Femur (tissue), 1 donor: ENCODE measurements around the gene METTL9.
"Not testable (repeated sequence)": the region's sequence is repeated elsewhere in the genome, so short reads cannot be mapped to it uniquely, and the experiment has no call there.

Experiments
- DNase-seq: peaks from one replicate; pipeline ENCODE4 v3.0.0-alpha.2; 2017

The METTL9 gene

DNA sequence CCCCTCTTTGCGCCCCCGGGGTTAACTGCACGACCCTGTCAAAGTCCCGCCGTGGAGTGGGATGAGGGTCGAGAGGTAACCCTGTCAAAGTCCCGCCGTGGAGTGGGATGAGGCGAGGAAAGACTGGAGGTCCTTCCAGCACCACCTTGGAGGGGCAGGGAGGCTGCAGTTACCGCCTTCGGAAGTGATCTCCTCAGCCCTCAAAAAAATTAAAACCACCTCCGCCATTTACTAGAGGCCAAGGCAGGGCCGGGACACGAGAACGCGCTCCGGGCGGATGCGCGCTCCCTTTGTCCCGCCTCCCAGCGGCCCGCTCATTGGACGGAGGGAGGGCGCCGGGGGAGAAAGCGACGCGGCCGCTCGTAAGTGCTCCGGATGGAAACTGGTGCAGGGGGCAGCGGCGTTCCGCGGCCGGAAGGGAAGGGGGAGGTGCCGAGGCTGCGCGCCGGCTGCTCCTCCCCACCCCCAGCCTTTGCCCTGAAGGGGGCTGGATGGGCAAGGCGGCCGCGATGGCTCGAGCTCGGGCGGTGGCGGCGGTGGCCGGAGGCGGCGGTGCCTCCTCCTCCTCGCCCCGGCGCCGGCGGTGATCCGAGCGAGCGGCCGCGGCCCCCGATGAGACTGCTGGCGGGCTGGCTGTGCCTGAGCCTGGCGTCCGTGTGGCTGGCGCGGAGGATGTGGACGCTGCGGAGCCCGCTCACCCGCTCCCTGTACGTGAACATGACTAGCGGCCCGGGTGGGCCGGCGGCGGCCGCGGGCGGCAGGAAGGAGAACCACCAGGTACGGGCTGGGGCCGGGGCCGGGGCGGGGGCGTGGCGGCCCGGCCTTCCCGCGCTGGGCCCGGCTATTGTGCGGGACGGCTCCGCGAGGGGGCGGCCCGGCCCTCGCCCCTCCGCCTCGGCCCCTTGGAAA, at the start of gene METTL9:
METTL9 (plus strand) TSS at position 456 of the 909 bp plus-strand sequence; CDS start at position 613, 157 bp downstream.
- DNase-seq = peak; percentile 97

- DNase-seq = not testable (repeated sequence)
These were observed 49.4 kb upstream of the METTL9 start for GRCh38 chr16:21549975-21550374.

GRCh38 chr16:21550435-21550834, 48.9 kb upstream of the METTL9 start:
- DNase-seq = not testable (repeated sequence)

DNA sequence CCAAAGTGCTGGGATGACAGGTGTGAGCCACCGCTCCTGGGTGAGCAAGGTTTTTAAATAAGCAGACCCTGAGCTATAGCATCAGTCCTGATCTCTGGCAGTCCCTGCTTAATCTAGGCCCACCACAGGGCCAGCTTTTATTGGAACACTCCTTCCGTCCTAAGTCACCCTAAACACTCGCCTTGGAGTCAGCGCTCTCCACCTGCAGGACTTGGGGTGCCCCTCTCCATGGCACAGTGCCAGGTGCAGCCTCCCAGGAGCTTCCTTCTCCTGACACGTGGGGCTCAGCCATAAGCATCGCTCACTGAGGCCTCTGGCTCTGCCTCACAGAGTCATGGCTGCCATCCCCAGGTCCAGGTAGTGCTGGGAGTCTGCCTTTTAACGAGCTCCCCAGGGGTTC, 48.3 kb upstream of the METTL9 start:
- DNase-seq = not testable (repeated sequence)

- not testable (repeated sequence) for DNase-seq
These were observed 47.8 kb upstream of the METTL9 start for GRCh38 chr16:21551600-21551999.

- DNase-seq = not testable (repeated sequence)
These were observed 45.7 kb upstream of the METTL9 start for GRCh38 chr16:21553481-21554296.

DNA sequence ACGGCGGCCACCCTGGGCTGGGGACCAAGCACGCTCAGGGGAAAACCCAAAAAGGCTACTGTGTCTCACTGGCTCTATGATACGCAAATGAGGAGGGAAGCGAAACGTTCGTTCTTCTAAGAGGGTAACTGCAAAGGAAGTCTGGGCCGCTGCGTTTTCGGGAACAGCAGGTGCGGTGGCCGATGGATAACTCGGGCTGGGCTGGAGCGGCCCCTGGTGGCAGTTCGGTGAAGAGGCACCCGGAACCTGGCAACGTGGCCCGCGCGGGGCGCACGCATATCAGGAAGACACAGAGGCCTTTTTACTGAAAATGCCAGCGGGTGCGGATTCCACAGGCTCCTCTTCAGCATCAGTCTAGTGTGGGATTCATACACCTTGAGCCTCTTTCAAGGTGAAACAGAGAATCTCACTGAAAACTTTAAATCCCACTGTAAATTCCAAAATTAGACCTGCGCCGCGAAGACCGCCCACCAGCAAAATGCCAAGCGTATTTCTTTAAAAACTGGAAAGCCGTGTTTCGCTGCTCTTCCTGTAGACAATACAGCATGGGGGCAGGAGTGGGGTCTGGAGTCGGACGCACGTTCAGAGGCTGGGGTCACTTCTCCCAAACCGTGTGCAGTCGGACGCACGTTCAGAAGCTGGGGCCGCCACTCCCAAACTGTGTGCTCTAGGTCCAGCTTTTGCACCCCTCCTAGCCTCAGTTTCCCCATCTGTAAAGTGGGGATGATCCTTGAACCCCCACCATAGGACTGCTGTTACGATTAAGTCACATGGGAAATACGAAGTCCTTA, 44.4 kb upstream of the METTL9 start:
- DNase-seq = peak; percentile 92

- not testable (repeated sequence) for DNase-seq
These were observed 43.8 kb upstream of the METTL9 start for GRCh38 chr16:21555621-21556020.

- not testable (repeated sequence) for DNase-seq
These were observed 43.3 kb upstream of the METTL9 start for GRCh38 chr16:21556026-21556595.

DNA sequence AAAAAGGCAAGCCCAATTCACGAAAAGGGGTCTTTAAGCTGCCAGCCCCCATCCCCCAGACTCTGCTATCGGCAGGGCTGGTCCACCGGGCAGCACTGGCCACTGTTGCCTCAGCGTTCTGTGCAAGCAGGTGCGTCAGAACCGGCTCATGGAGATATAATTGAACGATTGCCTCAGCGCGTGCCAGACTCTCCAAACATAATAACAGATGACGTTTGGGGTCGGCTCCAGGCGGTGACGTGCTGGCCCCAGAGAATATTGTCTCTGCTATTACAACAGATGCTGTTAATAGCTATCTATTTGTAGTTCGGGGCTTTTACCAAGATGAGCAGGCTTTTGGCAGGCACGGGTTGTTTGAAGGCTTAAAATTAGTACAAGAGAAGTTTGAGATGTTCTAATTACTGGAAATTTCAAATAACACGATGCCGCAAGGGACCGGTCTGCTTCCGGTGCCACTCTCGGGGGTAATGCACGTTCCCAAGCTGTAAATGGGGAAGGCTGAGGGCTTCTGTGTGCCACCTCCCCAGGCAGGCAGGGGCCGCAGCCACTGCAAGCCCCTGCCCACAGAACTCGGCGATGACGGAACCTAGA, 42.6 kb upstream of the METTL9 start:
- peak; percentile 46 for DNase-seq

- no peak for DNase-seq
These were observed 38.9 kb upstream of the METTL9 start for GRCh38 chr16:21560462-21560861.

- no peak for DNase-seq
These were observed 35.7 kb upstream of the METTL9 start for GRCh38 chr16:21563676-21564075.

GRCh38 chr16:21564367-21564766, 35.0 kb upstream of the METTL9 start:
- DNase-seq = not testable (repeated sequence)

DNA sequence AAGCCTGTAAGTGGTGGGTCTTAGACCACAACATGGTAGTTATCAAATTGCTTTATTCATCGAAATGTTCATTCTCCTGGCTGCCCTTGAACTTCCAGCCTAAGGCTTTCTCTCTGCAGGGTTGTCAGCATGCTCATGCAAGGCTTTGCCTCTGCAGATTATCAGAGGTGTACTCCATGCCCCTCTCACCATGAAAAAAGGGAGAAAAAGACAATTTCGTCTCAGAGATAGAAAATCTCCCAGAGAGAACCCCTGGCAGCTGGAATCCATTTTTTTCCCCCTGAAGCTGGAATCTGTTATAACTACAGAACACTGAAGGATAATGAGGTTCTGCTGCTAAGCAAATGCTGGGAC, 33.9 kb upstream of the METTL9 start:
- no peak for DNase-seq

- no peak for DNase-seq
These were observed 33.3 kb upstream of the METTL9 start for GRCh38 chr16:21565861-21566669.

- DNase-seq = peak; percentile 48
These were observed 32.4 kb upstream of the METTL9 start for GRCh38 chr16:21566891-21567414.

GRCh38 chr16:21567496-21567895, 31.9 kb upstream of the METTL9 start:
- not testable (repeated sequence) for DNase-seq

DNA sequence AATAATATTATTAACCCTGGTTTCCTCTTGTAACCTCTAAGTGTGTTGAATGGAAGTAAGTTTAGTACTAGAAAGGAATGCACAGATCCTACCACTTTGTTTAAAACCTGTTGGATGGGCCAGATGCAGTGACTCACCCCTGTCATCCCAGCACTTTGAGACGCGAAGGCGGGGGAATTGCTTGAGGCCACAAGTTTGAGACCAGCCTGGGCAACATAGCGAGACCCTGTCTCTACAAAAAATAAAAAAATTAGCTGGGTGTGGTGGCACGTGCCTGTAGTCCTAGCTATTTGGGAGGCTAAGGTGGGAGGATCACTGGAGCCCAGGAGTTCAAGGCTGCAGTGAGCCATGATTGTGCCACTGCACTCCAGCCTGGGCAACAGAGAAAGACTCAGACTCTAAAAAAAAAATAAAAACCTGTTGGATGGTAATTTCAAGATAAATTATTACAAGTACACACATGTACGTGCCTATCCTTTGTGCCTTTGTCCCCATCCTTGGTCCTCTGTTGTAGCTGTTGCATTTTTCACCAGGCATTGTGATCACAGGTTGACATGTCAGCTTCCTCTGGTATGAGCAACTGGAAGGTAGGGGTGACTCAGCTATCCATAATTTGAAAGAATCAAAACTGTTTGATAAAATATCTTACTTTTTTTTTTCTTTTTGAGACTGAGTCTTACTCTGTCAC, 30.7 kb upstream of the METTL9 start:
- no peak for DNase-seq

DNA sequence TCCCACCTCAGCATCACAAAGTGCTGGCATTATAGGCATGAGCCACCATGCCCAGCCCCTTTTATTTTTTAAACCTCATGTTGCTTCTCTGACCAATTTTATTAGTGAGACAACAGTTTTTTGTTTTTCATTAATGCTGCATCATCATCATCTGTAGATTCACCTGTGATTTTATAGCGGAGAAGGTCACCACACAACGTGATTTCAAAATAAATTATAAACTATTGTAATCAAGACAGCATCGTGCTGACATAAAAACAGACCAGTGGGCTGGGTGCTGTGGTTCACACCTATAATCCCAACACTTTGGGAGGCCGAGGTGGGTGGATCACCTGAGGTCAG, 28.7 kb upstream of the METTL9 start:
- no peak for DNase-seq

- not testable (repeated sequence) for DNase-seq
These were observed 25.9 kb upstream of the METTL9 start for GRCh38 chr16:21573506-21573905.
